Pancreas (tissue), 10 donors: ENCODE measurements around the gene EPHA6. TPM values are rescaled to one million over a fixed set of nuclear protein-coding genes. Genes with fewer than 3 reads are reported as not detected.

Source experiments
- ATAC-seq, 4 donors: fragments of 200-7000 bp; cut with Tn5 transposase; one replicate each; pipeline versions ENCODE4 v1.8.0 to v1.9.1; 2020; ENCODE audit warnings: mild to moderate bottlenecking in 4 of 4, moderate library complexity in 4 of 4
- DNase-seq, 6 donors: peaks; one replicate each; pipeline ENCODE4 v3.0.0-alpha.2; 2020
- FAIRE-seq: peaks from 2 replicates; lab custom pipeline; 2012; peaks lifted over from hg19 to GRCh38; lab: Jason Lieb, UNC
- H3K27ac ChIP-seq, 4 donors: fragments of 200-600 bp; sonication (generic); 1 replicate in 3 of 4; 2 replicates in 1 of 4; pipeline versions ENCODE4 v1.5.0 to v1.8.0; 2020
- H3K27me3 ChIP-seq, 4 donors: fragments of 200-600 bp; one replicate each; pipeline ENCODE4 v1.8.0; 2021
- H3K36me3 ChIP-seq, 3 donors: fragments of 200-600 bp; sonication (generic) in 1 of 3; one replicate each; pipeline versions ENCODE4 v1.5.0 to v1.8.0; 2020 to 2021
- H3K4me1 ChIP-seq, 3 donors: fragments of 200-600 bp; one replicate each; pipeline ENCODE4 v1.8.0; 2021
- H3K4me3 ChIP-seq, 4 donors: fragments of 200-600 bp; sonication (generic) in 2 of 4; one replicate each; pipeline versions ENCODE4 v1.5.0 to v1.8.0; 2020 to 2021
- H3K9me3 ChIP-seq, 4 donors: fragments of 200-600 bp; one replicate each; pipeline ENCODE4 v1.8.0; 2021
- WGBS, 2 donors: extraction: QIAGEN DNeasy Blood & Tissue Kit; methylation state at CpG; one replicate each; pipeline ENCODE4 v1.1.7; 2013; 5-methylcytosine and 5-hydroxymethylcytosine counted together
- intact Hi-C, 3 donors: fragments of 100-400 bp; cut with DNase I; formaldehyde crosslinking; loops; one replicate each; pipeline versions ENCODE4 v1.11.1 to v1.14.2; 2022
- polyA plus RNA-seq, 2 donors: library from polyadenylated mRNA; stranded (reverse); fragments of 200-250 nt; gene quantifications; one replicate each; pipeline ENCODE4 v1.2.3, GENCODE V29; 2013
- total RNA-seq, 6 donors: library from RNA; stranded (reverse); fragmentation: NEBNext Ultra II Directional in 4 of 6; extraction: Animal tissue kit (Norgen Biotek cat#: 25700) in 4 of 6; gene quantifications; one replicate each; pipeline versions ENCODE4 v1.2.1 to v1.2.4, GENCODE V29; 2021 to 2023
- TF ChIP-seq, protein P1 (sequence below), 4 donors: fragments of 200-600 bp; sonication (generic) in 3 of 4; IDR thresholded peaks; one replicate each; pipeline versions ENCODE4 v1.5.0 to v1.8.0; 2021; ENCODE audit warnings: antibody characterized with exemption in 4 of 4
- donor health status: healthy with polysubstance abuse.
- donor health status: DM: no; HTN: no; CAD: no; lungs with moderate emphysema.
- donor health status: DM: no; HTN: no; CAD: no.
- donor health status: control.
- donor health status: control.
- donor health status: Bipolar disorder and iron deficiency.
- donor health status: DM: yes; HTN: yes; CAD: no.
- donor health status: DM: no; HTN: no; CAD: no.
- donor health status: DM: no; HTN: no; CAD: no.
- donor health status: DM: yes; HTN: yes; CAD: no.

Gene EPHA6
- total and polyA plus RNA-seq, 8 donors, result 0.15 to 1.1 (median 0.57) TPM

DNA sequence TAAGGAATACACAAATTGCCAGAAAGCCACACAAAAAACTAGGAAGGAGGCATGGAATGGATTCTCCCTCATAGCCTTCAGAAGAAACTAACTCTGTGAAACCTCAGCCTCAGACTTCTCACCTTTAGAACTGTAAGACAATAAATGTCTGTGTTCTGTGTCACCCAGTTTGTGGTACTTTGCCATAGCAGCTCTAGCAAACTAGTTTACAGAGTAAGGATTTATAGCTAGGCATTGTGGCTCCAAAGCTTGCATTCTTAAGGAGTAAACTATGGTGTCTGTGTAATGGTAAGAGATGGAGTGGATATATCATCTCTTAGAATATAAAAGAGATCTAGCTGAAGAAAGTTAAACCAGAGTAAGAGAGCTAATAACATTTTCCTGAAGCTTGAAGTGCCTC lies 18.9 kb downstream of the EPHA6 start:
- TF ChIP-seq, protein P1, sequence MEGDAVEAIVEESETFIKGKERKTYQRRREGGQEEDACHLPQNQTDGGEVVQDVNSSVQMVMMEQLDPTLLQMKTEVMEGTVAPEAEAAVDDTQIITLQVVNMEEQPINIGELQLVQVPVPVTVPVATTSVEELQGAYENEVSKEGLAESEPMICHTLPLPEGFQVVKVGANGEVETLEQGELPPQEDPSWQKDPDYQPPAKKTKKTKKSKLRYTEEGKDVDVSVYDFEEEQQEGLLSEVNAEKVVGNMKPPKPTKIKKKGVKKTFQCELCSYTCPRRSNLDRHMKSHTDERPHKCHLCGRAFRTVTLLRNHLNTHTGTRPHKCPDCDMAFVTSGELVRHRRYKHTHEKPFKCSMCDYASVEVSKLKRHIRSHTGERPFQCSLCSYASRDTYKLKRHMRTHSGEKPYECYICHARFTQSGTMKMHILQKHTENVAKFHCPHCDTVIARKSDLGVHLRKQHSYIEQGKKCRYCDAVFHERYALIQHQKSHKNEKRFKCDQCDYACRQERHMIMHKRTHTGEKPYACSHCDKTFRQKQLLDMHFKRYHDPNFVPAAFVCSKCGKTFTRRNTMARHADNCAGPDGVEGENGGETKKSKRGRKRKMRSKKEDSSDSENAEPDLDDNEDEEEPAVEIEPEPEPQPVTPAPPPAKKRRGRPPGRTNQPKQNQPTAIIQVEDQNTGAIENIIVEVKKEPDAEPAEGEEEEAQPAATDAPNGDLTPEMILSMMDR (IDR thresholded peaks at IDR 0.05), result no peak
- FAIRE-seq, result no peak
- no peak for DNase-seq

DNA sequence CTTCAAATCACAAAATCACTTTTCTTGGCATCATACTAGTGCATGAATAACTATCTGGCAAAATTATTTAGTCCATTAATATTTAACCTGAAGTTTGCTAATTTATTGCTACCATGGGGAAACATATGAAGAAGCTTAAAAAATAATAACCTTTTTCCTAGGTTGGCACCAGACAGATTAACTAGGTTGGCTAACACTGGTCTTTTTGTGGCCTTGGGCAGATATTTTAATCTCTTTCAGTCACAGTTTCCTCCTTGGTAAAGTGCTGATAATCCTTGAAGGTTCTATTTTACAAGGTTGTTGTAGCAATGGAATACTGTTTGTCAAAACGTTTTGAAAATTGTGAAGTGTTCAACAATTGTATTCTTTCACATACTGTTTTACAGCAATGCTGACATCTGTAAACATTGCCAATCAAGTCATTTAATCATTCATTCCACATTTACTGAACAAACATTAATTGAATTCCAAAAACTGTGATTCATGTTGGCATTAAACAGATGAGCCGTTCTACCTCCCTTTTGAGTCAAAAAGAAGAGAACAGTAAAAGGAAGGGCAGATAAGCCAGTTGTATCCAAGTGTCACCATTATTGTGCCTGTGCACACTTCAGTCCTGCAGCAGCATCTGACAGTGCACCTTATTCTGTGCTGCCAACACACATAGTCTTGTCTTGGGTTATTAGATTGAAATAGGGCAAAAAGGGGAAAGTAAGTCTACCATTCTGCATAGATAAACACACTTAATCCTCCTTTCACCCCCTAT lies 21.9 kb downstream of the EPHA6 start:
- ATAC-seq, result peak; percentile 45 to 80 (median 68)
- no peak for DNase-seq
- no peaks in the 10 kb centered on the region for H3K9me3 ChIP-seq
- WGBS, 2 donors, result 9 to 15% methylated on average over 2 of the region's 2 CpGs
- no peaks in the 10 kb centered on the region for H3K36me3 ChIP-seq
- no peak for FAIRE-seq
- H3K27ac ChIP-seq, result no peak overlapping the region
- H3K4me3 ChIP-seq, result no peak overlapping the region
- no peaks in the 10 kb centered on the region for H3K27me3 ChIP-seq
- TF ChIP-seq, protein P1 (IDR thresholded peaks at IDR 0.05), result no peak
- H3K4me1 ChIP-seq, result peaks cover 0 to 7% (median 3%) of the 10 kb centered on the region in 3 donors
- intact Hi-C loops, result no loop called here

More for the DNA sequence above, 18.9 kb downstream of the EPHA6 start:
- H3K36me3 ChIP-seq, result no peaks in the 10 kb centered on the region
- no peaks in the 10 kb centered on the region for H3K27me3 ChIP-seq
- no peak for ATAC-seq
- no peak overlapping the region for H3K27ac ChIP-seq
- peaks cover 0 to 7% (median 3%) of the 10 kb centered on the region in 3 donors for H3K4me1 ChIP-seq
- H3K9me3 ChIP-seq, result no peaks in the 10 kb centered on the region
- intact Hi-C loops, result no loop called here
- no peak overlapping the region for H3K4me3 ChIP-seq

DNA sequence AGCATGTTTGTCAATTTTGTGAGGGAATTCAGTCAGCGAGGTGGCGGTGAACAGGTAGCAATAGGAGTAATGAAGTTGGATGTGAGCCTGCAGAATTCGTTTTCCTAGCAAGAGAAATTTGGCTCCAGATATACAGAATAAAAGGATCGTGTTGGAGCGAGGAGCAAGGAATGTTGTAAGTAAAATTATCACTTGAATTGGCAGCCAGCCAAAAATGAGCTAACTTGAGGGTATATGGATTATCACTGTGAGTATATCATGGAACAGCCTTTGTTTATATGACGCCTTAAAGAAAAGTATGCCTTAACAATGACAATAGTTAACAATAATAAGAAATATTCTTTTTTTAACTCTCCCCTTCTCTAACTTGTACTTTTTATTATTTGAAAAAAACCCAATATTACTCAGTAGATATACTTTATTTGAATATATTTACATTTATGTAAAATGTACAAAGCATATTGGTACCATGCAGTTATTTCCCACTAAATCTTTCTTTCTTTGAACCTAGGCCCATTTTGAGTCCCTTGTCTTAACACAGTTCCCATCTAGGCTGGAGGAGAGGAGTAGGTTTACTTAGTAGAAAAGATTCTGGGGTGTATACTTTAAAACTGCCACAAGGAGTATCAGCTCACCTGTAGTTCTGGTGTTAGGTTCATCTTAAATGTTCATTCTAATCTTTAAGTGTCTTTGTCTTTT lies 29.3 kb downstream of the EPHA6 start:
- no peaks in the 10 kb centered on the region for H3K36me3 ChIP-seq
- FAIRE-seq (no peak), DNase-seq (no peak), ATAC-seq (no peak)
- no peak overlapping the region for H3K4me3 ChIP-seq
- no peaks in the 10 kb centered on the region for H3K9me3 ChIP-seq
- intact Hi-C loops, result no loop called here
- WGBS, 2 donors, result 54 to 56% methylated on average over 6 of the region's 6 CpGs
- H3K4me1 ChIP-seq, result no peaks in the 10 kb centered on the region
- no peak overlapping the region for H3K27ac ChIP-seq
- H3K27me3 ChIP-seq, result no peaks in the 10 kb centered on the region
- TF ChIP-seq, protein P1 (IDR thresholded peaks at IDR 0.05), result no peak

DNA sequence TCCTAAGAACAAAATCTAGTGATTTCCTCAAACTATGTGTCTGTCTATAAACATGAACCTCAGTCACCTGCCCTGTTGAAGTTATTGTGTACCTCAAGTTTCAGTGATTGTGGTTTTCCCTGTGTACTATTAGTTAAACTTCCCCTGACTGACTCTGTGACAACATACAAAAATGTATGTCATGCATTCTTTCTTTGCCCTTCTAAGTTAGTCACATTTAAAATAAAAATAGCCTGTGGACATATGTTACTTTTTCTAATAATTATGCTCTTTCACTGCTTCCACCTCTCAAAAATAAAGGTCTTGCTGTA lies 29.8 kb downstream of the EPHA6 start:
- intact Hi-C loops, result no loop called here
- DNase-seq (no peak), ATAC-seq (no peak), FAIRE-seq (no peak)
- TF ChIP-seq, protein P1 (IDR thresholded peaks at IDR 0.05), result no peak
- no peaks in the 10 kb centered on the region for H3K4me1 ChIP-seq
- no peaks in the 10 kb centered on the region for H3K27me3 ChIP-seq
- H3K4me3 ChIP-seq, result no peak overlapping the region
- no peak overlapping the region for H3K27ac ChIP-seq
- no peaks in the 10 kb centered on the region for H3K36me3 ChIP-seq
- no peaks in the 10 kb centered on the region for H3K9me3 ChIP-seq

DNA sequence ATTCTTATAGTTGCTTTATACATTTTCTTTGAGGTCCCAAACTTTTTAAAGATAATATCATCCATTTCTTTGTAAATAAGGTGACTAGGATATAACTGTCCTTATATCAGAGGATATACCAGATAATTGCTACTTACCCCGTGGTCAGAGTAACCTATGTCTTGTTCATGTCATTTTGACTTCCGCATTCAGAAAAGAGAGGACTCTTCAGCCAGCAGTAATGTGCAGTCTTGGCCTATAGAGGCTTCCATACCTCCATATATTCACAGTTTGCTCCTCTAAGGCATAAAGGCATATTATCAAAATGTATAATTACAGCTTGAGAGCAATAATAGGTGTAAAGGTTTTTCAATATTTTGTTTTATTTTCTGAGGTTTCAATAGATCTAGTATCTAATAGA lies 38.5 kb downstream of the EPHA6 start:
- Histone ChIP-seq H3K36me3 (no peaks in the 10 kb centered on the region), H3K27me3 (no peaks in the 10 kb centered on the region), H3K4me1 (no peaks in the 10 kb centered on the region), H3K9me3 (no peaks in the 10 kb centered on the region), H3K4me3 (no peak overlapping the region), H3K27ac (no peak overlapping the region)
- WGBS, 2 donors, result 75 to 85% methylated on average over 2 of the region's 2 CpGs
- intact Hi-C loops, result no loop called here
- TF ChIP-seq, protein P1 (IDR thresholded peaks at IDR 0.05), result no peak
- ATAC-seq (no peak), FAIRE-seq (no peak), DNase-seq (no peak)
